OCI-M2 (cell line): Measurements from ENCODE around the gene GALNTL6.
A peak's percentile ranks its signal among the peaks of the same experiment; 100 is the strongest.

Source experiments
- DNase-seq: peaks from one replicate; lab custom pipeline; 2025; ENCODE audit not compliant: unreplicated experiment; lab: John Stamatoyannopoulos, UW

GALNTL6 gene

GRCh38 chr4:172188248-172188988, 375.2 kb downstream of the GALNTL6 start:
- no peak for DNase-seq

- no peak for DNase-seq
Measured at GRCh38 chr4:172202480-172203076, 389.4 kb downstream of the GALNTL6 start.

GRCh38 chr4:172207258-172207657, 394.1 kb downstream of the GALNTL6 start:
- no peak for DNase-seq

- no peak for DNase-seq
Measured at GRCh38 chr4:172207886-172208285, 394.7 kb downstream of the GALNTL6 start.

- no peak for DNase-seq
Measured at GRCh38 chr4:172220679-172221078, 407.5 kb downstream of the GALNTL6 start.

GRCh38 chr4:172225457-172225856, 412.3 kb downstream of the GALNTL6 start:
- no peak for DNase-seq

- DNase-seq, result no peak
Measured at GRCh38 chr4:172232966-172233365, 419.8 kb downstream of the GALNTL6 start.

GRCh38 chr4:172243551-172243950, 430.3 kb downstream of the GALNTL6 start:
- DNase-seq, result no peak

GRCh38 chr4:172245516-172245915, 432.3 kb downstream of the GALNTL6 start:
- DNase-seq, result no peak

- no peak for DNase-seq
Measured at GRCh38 chr4:172253409-172253808, 440.2 kb downstream of the GALNTL6 start.

GRCh38 chr4:172256820-172257219, 443.6 kb downstream of the GALNTL6 start:
- DNase-seq, result no peak

- DNase-seq, result no peak
Measured at GRCh38 chr4:172270397-172270796, 457.2 kb downstream of the GALNTL6 start.

- DNase-seq, result no peak
Measured at GRCh38 chr4:172287117-172287516, 473.9 kb downstream of the GALNTL6 start.

GRCh38 chr4:172305698-172306097, 492.5 kb downstream of the GALNTL6 start:
- no peak for DNase-seq

GRCh38 chr4:172308078-172308477, 494.9 kb downstream of the GALNTL6 start:
- no peak for DNase-seq

GRCh38 chr4:172311682-172312081, 498.5 kb downstream of the GALNTL6 start:
- DNase-seq, result no peak

GRCh38 chr4:172323288-172323687, 510.1 kb downstream of the GALNTL6 start:
- DNase-seq, result no peak

- DNase-seq, result no peak
Measured at GRCh38 chr4:172344308-172344938, 531.2 kb downstream of the GALNTL6 start.

GRCh38 chr4:172348426-172348825, 535.2 kb downstream of the GALNTL6 start:
- no peak for DNase-seq

- DNase-seq, result peak; percentile 6
Measured at GRCh38 chr4:172352356-172352755, 539.2 kb downstream of the GALNTL6 start.

GRCh38 chr4:172356016-172356415, 542.8 kb downstream of the GALNTL6 start:
- DNase-seq, result no peak

- no peak for DNase-seq
Measured at GRCh38 chr4:172357006-172357540, 543.9 kb downstream of the GALNTL6 start.
